HEK293 (cell line): Measurements from ENCODE around the gene TRAPPC6A.

ENCODE experiments used
- REST ChIP-seq: fragments of 450-650 bp; formaldehyde crosslinking; IDR thresholded peaks from 2 replicates; pipeline ENCODE4 v1.5.1; 2016; ENCODE audit warnings: missing biosample characterization, missing genetic modification characterization
- ZNF175 ChIP-seq: fragments of 450-650 bp; formaldehyde crosslinking; IDR thresholded peaks from 2 replicates; pipeline ENCODE4 v1.5.1; 2016; ENCODE audit warnings: missing biosample characterization, missing genetic modification characterization
- ZNF302 ChIP-seq: fragments of 450-650 bp; formaldehyde crosslinking; IDR thresholded peaks from 2 replicates; pipeline ENCODE4 v1.5.1; 2016; ENCODE audit warnings: missing biosample characterization, missing genetic modification characterization, low read depth
- ZNF324 ChIP-seq: fragments of 450-650 bp; formaldehyde crosslinking; IDR thresholded peaks from 2 replicates; pipeline ENCODE4 v1.5.1; 2016; ENCODE audit warnings: missing biosample characterization, missing genetic modification characterization
- ZNF555 ChIP-seq: fragments of 450-650 bp; formaldehyde crosslinking; conservative IDR thresholded peaks from 2 replicates; pipeline ENCODE4 v1.5.1; 2017; ENCODE audit warnings: missing biosample characterization, mild to moderate bottlenecking, missing genetic modification characterization, inconsistent platforms
- ZNF792 ChIP-seq: fragments of 450-650 bp; formaldehyde crosslinking; IDR thresholded peaks from 2 replicates; pipeline ENCODE4 v1.5.1; 2016; ENCODE audit warnings: missing biosample characterization, missing genetic modification characterization

GRCh38 chr19:45118106-45118505 lies 59.9 kb downstream of the TRAPPC6A start:
- TF ChIP-seq ZNF792 (no peak), ZNF324 (no peak), ZNF555 (tag by site-specific recombination) (no peak), ZNF302 (tag by site-specific recombination) (no peak), REST (tag by site-specific recombination) (no peak), ZNF175 (no peak)
